RWPE2 (cell line): ENCODE measurements around the gene ITGAV.

ENCODE experiments used
- ATAC-seq: fragments of 200-7000 bp; cut with Tn5 transposase; 3 replicates; pipeline ENCODE4 v1.9.1; 2021; ENCODE audit warnings: low read depth
- DNase-seq: peaks from one replicate; pipeline ENCODE4 v3.0.0-alpha.2; 2020; ENCODE audit warnings: low spot score
- H3K27ac ChIP-seq: fragments of 450-650 bp; 2 replicates; pipeline ENCODE4 v1.5.1; 2017; ENCODE audit warnings: mild to moderate bottlenecking; ENCODE audit not compliant: poor library complexity, severe bottlenecking
- H3K27me3 ChIP-seq: fragments of 250-450 bp; sonication (Bioruptor Pico); 2 replicates; pipeline ENCODE4 v1.5.1; 2021; ENCODE audit warnings: mild to moderate bottlenecking, moderate library complexity; ENCODE audit not compliant: insufficient read depth, poor library complexity, severe bottlenecking
- H3K36me3 ChIP-seq: fragments of 250-450 bp; sonication (Bioruptor Pico); 2 replicates; pipeline ENCODE4 v1.5.1; 2020; ENCODE audit warnings: low read depth, mild to moderate bottlenecking, moderate library complexity
- H3K4me1 ChIP-seq: fragments of 250-450 bp; sonication (Bioruptor Pico); 2 replicates; pipeline ENCODE4 v1.5.1; 2021; ENCODE audit warnings: mild to moderate bottlenecking, moderate library complexity; ENCODE audit not compliant: insufficient read depth, poor library complexity, severe bottlenecking
- H3K4me3 ChIP-seq: fragments of 250-450 bp; sonication (Bioruptor Pico); 2 replicates; pipeline ENCODE4 v1.5.1; 2021; ENCODE audit warnings: mild to moderate bottlenecking, moderate library complexity; ENCODE audit not compliant: severe bottlenecking
- H3K9me3 ChIP-seq: fragments of 250-450 bp; sonication (Bioruptor Pico); 2 replicates; pipeline ENCODE4 v1.5.1; 2021; ENCODE audit warnings: mild to moderate bottlenecking, moderate library complexity; ENCODE audit not compliant: severe bottlenecking
- TF ChIP-seq, protein P1 (sequence below): fragments of 450-650 bp; IDR thresholded peaks from one replicate; pipeline ENCODE4 v1.5.1; 2017; ENCODE audit warnings: mild to moderate bottlenecking, moderate library complexity; ENCODE audit not compliant: poor library complexity, severe bottlenecking

Gene ITGAV

DNA sequence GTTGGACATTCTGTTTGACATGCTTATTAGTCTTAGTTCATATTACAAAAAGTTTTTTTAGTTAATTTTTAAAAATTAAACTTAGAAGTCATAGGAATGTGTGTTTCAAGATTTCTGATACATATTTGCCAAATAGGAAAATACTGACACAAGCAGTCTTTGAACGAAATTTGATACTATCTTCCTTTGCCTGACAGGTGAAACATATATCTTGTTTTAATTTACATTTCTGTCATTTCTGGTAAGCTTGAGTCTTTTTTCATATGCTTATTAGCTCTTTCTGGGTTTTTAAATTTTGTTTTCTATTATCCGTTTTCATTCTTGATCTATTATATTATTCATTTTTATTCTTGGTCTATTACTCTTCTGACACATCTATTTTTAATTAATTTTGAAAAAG is 24.5 kb downstream of the ITGAV start:
- TF ChIP-seq, protein P1, sequence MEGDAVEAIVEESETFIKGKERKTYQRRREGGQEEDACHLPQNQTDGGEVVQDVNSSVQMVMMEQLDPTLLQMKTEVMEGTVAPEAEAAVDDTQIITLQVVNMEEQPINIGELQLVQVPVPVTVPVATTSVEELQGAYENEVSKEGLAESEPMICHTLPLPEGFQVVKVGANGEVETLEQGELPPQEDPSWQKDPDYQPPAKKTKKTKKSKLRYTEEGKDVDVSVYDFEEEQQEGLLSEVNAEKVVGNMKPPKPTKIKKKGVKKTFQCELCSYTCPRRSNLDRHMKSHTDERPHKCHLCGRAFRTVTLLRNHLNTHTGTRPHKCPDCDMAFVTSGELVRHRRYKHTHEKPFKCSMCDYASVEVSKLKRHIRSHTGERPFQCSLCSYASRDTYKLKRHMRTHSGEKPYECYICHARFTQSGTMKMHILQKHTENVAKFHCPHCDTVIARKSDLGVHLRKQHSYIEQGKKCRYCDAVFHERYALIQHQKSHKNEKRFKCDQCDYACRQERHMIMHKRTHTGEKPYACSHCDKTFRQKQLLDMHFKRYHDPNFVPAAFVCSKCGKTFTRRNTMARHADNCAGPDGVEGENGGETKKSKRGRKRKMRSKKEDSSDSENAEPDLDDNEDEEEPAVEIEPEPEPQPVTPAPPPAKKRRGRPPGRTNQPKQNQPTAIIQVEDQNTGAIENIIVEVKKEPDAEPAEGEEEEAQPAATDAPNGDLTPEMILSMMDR: no peak
- DNase-seq: no peak

DNA sequence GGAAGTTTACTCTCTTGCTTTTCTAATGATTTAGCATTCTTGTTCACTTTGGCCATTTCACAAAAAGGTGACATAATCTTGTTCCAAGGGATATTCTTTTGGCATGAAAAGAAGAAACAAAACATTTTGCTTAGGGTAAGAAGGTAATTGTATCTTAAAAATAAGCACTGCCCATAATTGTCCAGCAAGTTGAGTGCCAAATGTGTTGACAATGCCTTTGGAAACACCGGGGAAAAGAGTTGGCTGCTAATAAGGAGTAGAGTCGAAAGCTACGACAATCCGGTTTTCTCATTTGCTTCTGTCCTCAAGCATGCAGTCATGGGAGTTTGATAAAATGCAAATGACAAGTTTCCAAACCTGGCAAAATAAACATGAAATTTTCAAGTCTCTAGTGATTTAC is 27.3 kb downstream of the ITGAV start:
- H3K36me3 ChIP-seq: peaks cover 18% of the 10 kb centered on the region; the same call in 1 of the 2 replicates
- no peak overlapping the region for H3K27ac ChIP-seq
- DNase-seq: no peak
- H3K9me3 ChIP-seq: no peaks in the 10 kb centered on the region
- TF ChIP-seq, protein P1: no peak
- no peak overlapping the region for H3K4me3 ChIP-seq
- ATAC-seq: no peak
- no peaks in the 10 kb centered on the region for H3K4me1 ChIP-seq
- no peaks in the 10 kb centered on the region for H3K27me3 ChIP-seq

More for the DNA sequence above, 24.5 kb downstream of the ITGAV start:
- ATAC-seq: no peak
- peaks cover 3% of the 10 kb centered on the region for H3K36me3 ChIP-seq
- H3K27me3 ChIP-seq: no peaks in the 10 kb centered on the region
- no peak overlapping the region for H3K27ac ChIP-seq
- no peaks in the 10 kb centered on the region for H3K9me3 ChIP-seq
- H3K4me3 ChIP-seq: no peak overlapping the region
- H3K4me1 ChIP-seq: no peaks in the 10 kb centered on the region

DNA sequence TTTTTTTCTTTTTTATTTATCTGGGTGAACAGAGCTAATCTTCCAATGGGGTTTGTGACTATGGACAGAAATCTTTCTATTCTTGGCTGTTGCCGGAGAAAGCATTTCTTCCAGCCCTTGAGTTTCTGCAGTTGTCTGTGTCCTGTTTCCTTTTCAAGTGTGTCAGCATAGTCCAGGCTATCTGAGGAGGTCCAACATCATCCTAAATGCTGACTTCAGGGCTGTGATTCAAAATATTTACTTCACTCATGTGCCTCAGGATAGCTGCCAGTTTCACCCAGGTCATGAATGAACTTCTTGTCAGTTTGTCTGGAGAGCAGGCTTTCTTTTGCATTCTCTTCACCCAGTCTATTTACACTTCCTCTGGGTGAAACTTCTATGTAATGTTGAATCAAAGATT is 27.9 kb downstream of the ITGAV start:
- TF ChIP-seq, protein P1: no peak
- no peaks in the 10 kb centered on the region for H3K4me1 ChIP-seq
- H3K27ac ChIP-seq: no peak overlapping the region
- DNase-seq (no peak), ATAC-seq (no peak)
- no peak overlapping the region for H3K4me3 ChIP-seq
- H3K27me3 ChIP-seq: no peaks in the 10 kb centered on the region
- H3K9me3 ChIP-seq: no peaks in the 10 kb centered on the region
- H3K36me3 ChIP-seq: peaks cover 19% of the 10 kb centered on the region; the same call in 1 of the 2 replicates

DNA sequence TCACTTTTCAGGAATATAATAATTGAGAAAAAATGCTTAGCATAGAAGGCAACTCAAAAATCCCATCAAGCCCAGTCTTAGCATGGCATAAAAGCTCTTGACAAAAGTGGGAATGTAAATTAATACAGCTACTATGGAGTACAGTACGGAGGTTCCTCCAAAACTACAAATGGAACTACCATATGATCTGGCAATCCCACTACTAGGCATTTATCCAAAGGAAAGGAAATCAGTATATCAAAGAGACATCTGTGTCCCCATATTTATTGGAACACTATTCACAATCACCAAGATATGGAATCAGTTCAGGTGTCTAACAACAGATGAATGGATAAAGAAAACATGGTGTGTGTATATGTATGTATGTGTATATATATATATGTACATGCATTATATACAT is 28.8 kb downstream of the ITGAV start:
- no peak for ATAC-seq
- Histone ChIP-seq H3K27ac (no peak overlapping the region), H3K9me3 (no peaks in the 10 kb centered on the region), H3K36me3 (peaks cover 16% of the 10 kb centered on the region; the same call in 1 of the 2 replicates), H3K27me3 (no peaks in the 10 kb centered on the region), H3K4me1 (no peaks in the 10 kb centered on the region), H3K4me3 (no peak overlapping the region)
- no peak for DNase-seq
- TF ChIP-seq, protein P1: no peak

DNA sequence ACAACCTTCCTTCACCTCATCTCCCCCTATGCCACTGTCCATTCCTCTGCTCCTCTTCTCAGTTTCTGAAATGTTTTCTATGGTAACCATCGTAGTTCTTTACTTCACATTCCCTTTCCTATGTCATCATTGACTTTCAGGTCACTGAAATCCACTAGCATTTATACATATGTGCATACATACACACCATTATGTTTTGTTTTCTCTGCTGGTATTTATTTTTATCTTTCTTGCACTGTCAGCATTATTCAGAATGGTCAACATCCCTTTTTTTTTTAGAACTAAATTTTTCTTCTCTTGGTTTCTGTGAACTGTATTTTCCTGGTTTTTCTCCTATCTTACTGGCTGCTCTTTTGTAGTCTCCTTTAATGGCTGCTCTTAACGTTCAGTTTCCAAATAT is 33.2 kb downstream of the ITGAV start:
- ATAC-seq (no peak), DNase-seq (no peak)
- Histone ChIP-seq H3K36me3 (peaks cover 21% of the 10 kb centered on the region; the same call in 1 of the 2 replicates), H3K27ac (no peak overlapping the region), H3K27me3 (no peaks in the 10 kb centered on the region), H3K9me3 (no peaks in the 10 kb centered on the region), H3K4me1 (no peaks in the 10 kb centered on the region), H3K4me3 (no peak overlapping the region)
- TF ChIP-seq, protein P1: no peak
